Stimulated activated naive B cell treated with anti-CD40 and anti-IgM and Interleukin-4, amounts not matched to agents 10 μg/mL and 1 μg/mL and 100 μg/mL, for 72 hours (primary cell): ENCODE measurements around the gene HOXA4.
A peak's percentile ranks its signal among the peaks of the same experiment; 100 is the strongest.

Experiments used
- ATAC-seq, 2 donors: fragments of 150-1000 bp; cut with Tn5 transposase; replicated peaks; 2 replicates each; pipeline ENCODE4 v1.10.0; 2021; ENCODE audit warnings: moderate library complexity in 1 of 2
- DNase-seq: peaks from one replicate; pipeline ENCODE4 v3.0.0; 2021
- H3K27ac Mint-ChIP-seq: one replicate; pipeline ENCODE4 v1.8.0; 2022; ENCODE audit warnings: mild to moderate bottlenecking, mixed read lengths
- H3K27me3 Mint-ChIP-seq, 2 donors: one replicate each; pipeline ENCODE4 v1.8.0; 2022; ENCODE audit warnings: mixed read lengths in 2 of 2
- H3K36me3 Mint-ChIP-seq, 2 donors: one replicate each; pipeline ENCODE4 v1.8.0; 2022; ENCODE audit warnings: mixed read lengths in 2 of 2, mild to moderate bottlenecking in 1 of 2
- H3K4me1 Mint-ChIP-seq, 2 donors: one replicate each; pipeline ENCODE4 v1.8.0; 2022; ENCODE audit warnings: mixed read lengths in 2 of 2, mild to moderate bottlenecking in 1 of 2
- H3K4me3 Mint-ChIP-seq, 2 donors: one replicate each; pipeline ENCODE4 v1.8.0; 2022; ENCODE audit warnings: mild to moderate bottlenecking in 2 of 2, mixed read lengths in 2 of 2, moderate library complexity in 1 of 2
- H3K9me3 Mint-ChIP-seq, 2 donors: one replicate each; pipeline ENCODE4 v1.8.0; 2022; ENCODE audit warnings: mixed read lengths in 2 of 2, mild to moderate bottlenecking in 1 of 2

Gene HOXA4

GRCh38 chr7:27148756-27149641 is 18.4 kb upstream of the HOXA4 start:
- DNase-seq = no peak
- H3K9me3 Mint-ChIP-seq = peaks cover 0 to 4% of the 10 kb centered on the region in 2 donors
- no peak overlapping the region for H3K27ac Mint-ChIP-seq
- H3K27me3 Mint-ChIP-seq = peaks cover 64 to 90% of the 10 kb centered on the region in 2 donors
- peak overlapping the region in 1 of 2 donors; percentile 77 for H3K4me3 Mint-ChIP-seq
- H3K4me1 Mint-ChIP-seq = peaks cover 36 to 43% of the 10 kb centered on the region in 2 donors
- no peaks in the 10 kb centered on the region for H3K36me3 Mint-ChIP-seq
- ATAC-seq = no peak

GRCh38 chr7:27148031-27148755 is 17.6 kb upstream of the HOXA4 start:
- no peak for DNase-seq
- ATAC-seq = no peak
- peak overlapping the region; percentile 88 for H3K27ac Mint-ChIP-seq
- peaks cover 36 to 43% of the 10 kb centered on the region in 2 donors for H3K4me1 Mint-ChIP-seq
- H3K9me3 Mint-ChIP-seq = peaks cover 0 to 4% of the 10 kb centered on the region in 2 donors
- H3K36me3 Mint-ChIP-seq = no peaks in the 10 kb centered on the region
- H3K27me3 Mint-ChIP-seq = peaks cover 56 to 84% of the 10 kb centered on the region in 2 donors
- H3K4me3 Mint-ChIP-seq = peak overlapping the region; percentile 77 to 83

- DNase-seq (no peak), ATAC-seq (no peak)
- Mint-ChIP-seq H3K27ac (peak within 1 kb of the TSS; percentile 88), H3K27me3 (peaks cover 61 to 88% of the 10 kb centered on the region in 2 donors), H3K4me1 (peaks cover 40 to 49% of the 10 kb centered on the region in 2 donors), H3K36me3 (no peaks in the 10 kb centered on the region), H3K4me3 (peak within 1 kb of the TSS; percentile 77 to 83), H3K9me3 (peaks cover 0 to 4% of the 10 kb centered on the region in 2 donors)
These were observed 16.9 kb upstream of the HOXA4 start, which contains the start of gene HOXA6 for GRCh38 chr7:27147199-27148030. HOXA6 (minus strand) TSS chr7:27147774; CDS start chr7:27147749, 25 bp downstream.

GRCh38 chr7:27146491-27147198 is 16.1 kb upstream of the HOXA4 start:
- no peaks in the 10 kb centered on the region for H3K36me3 Mint-ChIP-seq
- no peak for ATAC-seq
- DNase-seq = no peak
- H3K27me3 Mint-ChIP-seq = peaks cover 60 to 88% of the 10 kb centered on the region in 2 donors
- H3K27ac Mint-ChIP-seq = peak overlapping the region; percentile 63
- peaks cover 33 to 43% of the 10 kb centered on the region in 2 donors for H3K4me1 Mint-ChIP-seq
- H3K9me3 Mint-ChIP-seq = peaks cover 0 to 2% of the 10 kb centered on the region in 2 donors
- peak overlapping the region; percentile 27 to 37 for H3K4me3 Mint-ChIP-seq

GRCh38 chr7:27145914-27146412 is 15.4 kb upstream of the HOXA4 start:
- ATAC-seq = no peak
- peaks cover 0 to 1% of the 10 kb centered on the region in 2 donors for H3K9me3 Mint-ChIP-seq
- H3K4me3 Mint-ChIP-seq = no peak overlapping the region
- H3K36me3 Mint-ChIP-seq = no peaks in the 10 kb centered on the region
- no peak for DNase-seq
- H3K27ac Mint-ChIP-seq = no peak overlapping the region
- peaks cover 59 to 87% of the 10 kb centered on the region in 2 donors for H3K27me3 Mint-ChIP-seq
- peaks cover 27 to 36% of the 10 kb centered on the region in 2 donors for H3K4me1 Mint-ChIP-seq

- H3K4me3 Mint-ChIP-seq = peak overlapping the region in 1 of 2 donors; percentile 30
- ATAC-seq = no peak
- H3K27me3 Mint-ChIP-seq = peaks cover 54 to 81% of the 10 kb centered on the region in 2 donors
- peaks cover 0 to 1% of the 10 kb centered on the region in 2 donors for H3K9me3 Mint-ChIP-seq
- peaks cover 25 to 30% of the 10 kb centered on the region in 2 donors for H3K4me1 Mint-ChIP-seq
- H3K27ac Mint-ChIP-seq = peak overlapping the region; percentile 83
- H3K36me3 Mint-ChIP-seq = no peaks in the 10 kb centered on the region
- DNase-seq = no peak
These were observed 14.8 kb upstream of the HOXA4 start for GRCh38 chr7:27145165-27145913.

GRCh38 chr7:27144781-27145164 is 14.2 kb upstream of the HOXA4 start:
- DNase-seq = no peak
- Mint-ChIP-seq H3K27ac (peak overlapping the region; percentile 83), H3K4me3 (peak overlapping the region in 1 of 2 donors; percentile 30), H3K4me1 (peaks cover 22 to 27% of the 10 kb centered on the region in 2 donors), H3K27me3 (peaks cover 52 to 76% of the 10 kb centered on the region in 2 donors), H3K9me3 (peaks cover 0 to 1% of the 10 kb centered on the region in 2 donors), H3K36me3 (no peaks in the 10 kb centered on the region)
- no peak for ATAC-seq

GRCh38 chr7:27143950-27144780 is 13.6 kb upstream of the HOXA4 start:
- no peak for DNase-seq
- H3K27me3 Mint-ChIP-seq = peaks cover 52 to 71% of the 10 kb centered on the region in 2 donors
- no peak overlapping the region for H3K27ac Mint-ChIP-seq
- no peak for ATAC-seq
- no peak overlapping the region for H3K4me3 Mint-ChIP-seq
- H3K4me1 Mint-ChIP-seq = peaks cover 22 to 27% of the 10 kb centered on the region in 2 donors
- H3K9me3 Mint-ChIP-seq = peaks cover 0 to 1% of the 10 kb centered on the region in 2 donors
- no peaks in the 10 kb centered on the region for H3K36me3 Mint-ChIP-seq

GRCh38 chr7:27143023-27143949 is 12.7 kb upstream of the HOXA4 start, which contains the start of gene HOXA5:
HOXA5 (minus strand) TSS chr7:27143681; CDS start chr7:27143607, 74 bp downstream.
- peaks cover 52 to 68% of the 10 kb centered on the region in 2 donors for H3K27me3 Mint-ChIP-seq
- ATAC-seq (peak; percentile 44 to 74), DNase-seq (peak; percentile 41)
- peaks cover 0 to 1% of the 10 kb centered on the region in 2 donors for H3K9me3 Mint-ChIP-seq
- H3K27ac Mint-ChIP-seq = peak within 1 kb of the TSS; percentile 80
- H3K4me3 Mint-ChIP-seq = peak within 1 kb of the TSS; percentile 61 to 80
- H3K4me1 Mint-ChIP-seq = peaks cover 19 to 22% of the 10 kb centered on the region in 2 donors
- no peaks in the 10 kb centered on the region for H3K36me3 Mint-ChIP-seq

GRCh38 chr7:27142580-27143022 is 12.0 kb upstream of the HOXA4 start:
- Mint-ChIP-seq H3K27ac (peak overlapping the region; percentile 80), H3K36me3 (no peaks in the 10 kb centered on the region), H3K4me3 (peak overlapping the region; percentile 61 to 80), H3K27me3 (peaks cover 52 to 68% of the 10 kb centered on the region in 2 donors), H3K4me1 (peaks cover 15 to 17% of the 10 kb centered on the region in 2 donors), H3K9me3 (peaks cover 0 to 1% of the 10 kb centered on the region in 2 donors)
- DNase-seq (no peak), ATAC-seq (peak in 1 of 2 donors; percentile 12)
